Mammary epithelial cell (primary cell): ENCODE data around the gene ADCK2.
"Not testable (repeated sequence)": the region's sequence is repeated elsewhere in the genome, so short reads cannot be mapped to it uniquely, and the experiment has no call there.

Experiments used
- CTCF ChIP-seq, 2 donors: IDR thresholded peaks in 1 of 2; conservative IDR thresholded peaks in 1 of 2; 2 replicates each; pipeline ENCODE4 v1.5.1; 2011 to 2012; ENCODE audit warnings: inconsistent platforms in 2 of 2, low read length in 2 of 2, mild to moderate bottlenecking in 2 of 2, control low read depth in 1 of 2, low read depth in 1 of 2; ENCODE audit not compliant: insufficient read depth in 1 of 2; ENCODE audit errors: extremely low read depth in 1 of 2
- EZH2 ChIP-seq: IDR thresholded peaks from 2 replicates; pipeline ENCODE4 v1.6.1; 2012; ENCODE audit warnings: low read length, inconsistent platforms, borderline replicate concordance

GRCh38 chr7:140693849-140694248 lies 21.1 kb downstream of the ADCK2 start:
- TF ChIP-seq CTCF (conservative IDR thresholded peaks at IDR 0.05 in 1 of 2, IDR thresholded peaks at IDR 0.05 in 1 of 2; ENCODE audit: extremely low read depth in 1 of 2, insufficient read depth in 1 of 2, low read depth in 1 of 2, low read length in 2 of 2); EZH2: not testable (repeated sequence)
